HepG2 (cell line): Measurements from ENCODE around the gene MYRIP. TPM values are rescaled to one million over a fixed set of nuclear protein-coding genes. Genes with fewer than 3 reads are reported as not detected.

Experiments
- FOXK1 ChIP-seq: sonication (generic); formaldehyde crosslinking; IDR thresholded peaks from 2 replicates; pipeline ENCODE4 v1.4.0; 2020; ENCODE audit warnings: low read depth, missing genetic modification reagents, borderline replicate concordance
- polyA plus RNA-seq, 8 experiments: library from polyadenylated mRNA; depleted of rRNA in 3 of 8; stranded (reverse) in 7 of 8; unstranded in 1 of 8; fragments of >200 nt; fragmentation: Illumina TruSeq in 4 of 8; extraction: Trizol in 4 of 8; gene quantifications; 2 replicates each; pipeline versions ENCODE4 v1.2.1 to v1.2.3, GENCODE V29; 2011 to 2016; ENCODE audit warnings: low read depth in 4 of 8, missing spikeins in 1 of 8, mixed read lengths in 1 of 8; ENCODE audit not compliant: insufficient read depth in 1 of 8
- total RNA-seq, 5 experiments: library from RNA; depleted of rRNA; stranded (reverse); fragments of >200 nt; fragmentation: Illumina TruSeq; extraction: Trizol; gene quantifications; 2 replicates each; pipeline ENCODE4 v1.2.3, GENCODE V29; 2016; ENCODE audit warnings: low read depth in 1 of 5
- TF ChIP-seq, protein P1 (sequence below): sonication (generic); formaldehyde crosslinking; IDR thresholded peaks from 2 replicates; pipeline ENCODE4 v1.4.0; 2020; ENCODE audit warnings: mild to moderate bottlenecking, missing genetic modification reagents

The MYRIP gene
- total and polyA plus RNA-seq, 2 of the 13 experiments (the other 11 are each of a cell fraction or from before 2014, with no cell fraction given) = 0.64 to 0.84 TPM

DNA sequence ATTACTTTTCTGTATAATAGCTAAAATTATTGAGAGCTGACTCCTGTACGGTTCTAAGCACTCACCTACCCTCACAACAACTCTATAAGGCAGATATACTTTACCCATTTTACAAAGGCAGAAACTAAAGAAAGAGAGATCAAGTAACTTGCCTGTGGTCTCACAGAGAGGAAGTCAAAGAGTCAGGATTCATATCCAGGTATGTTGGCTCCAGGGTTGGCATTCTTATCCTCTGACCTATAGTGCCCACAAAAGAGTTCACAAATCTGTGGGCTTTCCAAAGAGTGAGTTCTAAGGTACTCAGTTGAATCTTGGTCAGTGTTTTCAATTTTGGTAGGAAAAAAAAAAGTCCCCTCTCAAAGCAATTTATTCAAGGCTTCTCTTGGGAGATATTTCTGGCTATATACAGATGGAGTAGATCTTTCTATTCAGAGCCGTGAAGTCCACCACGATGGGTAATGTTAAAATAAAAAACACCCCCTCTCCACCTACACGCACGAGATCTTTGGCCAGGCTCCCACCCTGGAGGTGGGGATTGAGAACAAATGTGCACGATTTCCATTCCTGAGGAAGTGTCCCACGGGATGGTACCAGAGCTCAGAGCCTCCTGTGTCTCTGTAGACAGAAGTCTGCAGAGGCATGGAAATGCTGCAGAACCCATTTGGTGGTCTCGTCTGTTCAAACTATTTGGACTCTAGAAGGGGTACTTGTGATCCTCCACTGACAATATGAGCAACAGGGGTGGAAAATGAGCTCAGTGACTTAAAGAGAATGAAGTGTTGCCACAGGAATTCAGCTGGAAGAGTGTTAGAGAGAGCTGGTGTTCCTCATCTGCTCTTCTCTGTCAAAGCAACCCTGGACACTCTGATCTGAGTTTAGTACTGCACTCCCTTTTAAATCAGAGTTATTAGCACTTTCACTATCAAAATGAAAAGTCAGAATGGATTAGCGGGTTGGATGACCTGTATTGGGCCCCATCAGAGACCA lies 288.0 kb downstream of the MYRIP start (continued):
- TF ChIP-seq, protein P1, sequence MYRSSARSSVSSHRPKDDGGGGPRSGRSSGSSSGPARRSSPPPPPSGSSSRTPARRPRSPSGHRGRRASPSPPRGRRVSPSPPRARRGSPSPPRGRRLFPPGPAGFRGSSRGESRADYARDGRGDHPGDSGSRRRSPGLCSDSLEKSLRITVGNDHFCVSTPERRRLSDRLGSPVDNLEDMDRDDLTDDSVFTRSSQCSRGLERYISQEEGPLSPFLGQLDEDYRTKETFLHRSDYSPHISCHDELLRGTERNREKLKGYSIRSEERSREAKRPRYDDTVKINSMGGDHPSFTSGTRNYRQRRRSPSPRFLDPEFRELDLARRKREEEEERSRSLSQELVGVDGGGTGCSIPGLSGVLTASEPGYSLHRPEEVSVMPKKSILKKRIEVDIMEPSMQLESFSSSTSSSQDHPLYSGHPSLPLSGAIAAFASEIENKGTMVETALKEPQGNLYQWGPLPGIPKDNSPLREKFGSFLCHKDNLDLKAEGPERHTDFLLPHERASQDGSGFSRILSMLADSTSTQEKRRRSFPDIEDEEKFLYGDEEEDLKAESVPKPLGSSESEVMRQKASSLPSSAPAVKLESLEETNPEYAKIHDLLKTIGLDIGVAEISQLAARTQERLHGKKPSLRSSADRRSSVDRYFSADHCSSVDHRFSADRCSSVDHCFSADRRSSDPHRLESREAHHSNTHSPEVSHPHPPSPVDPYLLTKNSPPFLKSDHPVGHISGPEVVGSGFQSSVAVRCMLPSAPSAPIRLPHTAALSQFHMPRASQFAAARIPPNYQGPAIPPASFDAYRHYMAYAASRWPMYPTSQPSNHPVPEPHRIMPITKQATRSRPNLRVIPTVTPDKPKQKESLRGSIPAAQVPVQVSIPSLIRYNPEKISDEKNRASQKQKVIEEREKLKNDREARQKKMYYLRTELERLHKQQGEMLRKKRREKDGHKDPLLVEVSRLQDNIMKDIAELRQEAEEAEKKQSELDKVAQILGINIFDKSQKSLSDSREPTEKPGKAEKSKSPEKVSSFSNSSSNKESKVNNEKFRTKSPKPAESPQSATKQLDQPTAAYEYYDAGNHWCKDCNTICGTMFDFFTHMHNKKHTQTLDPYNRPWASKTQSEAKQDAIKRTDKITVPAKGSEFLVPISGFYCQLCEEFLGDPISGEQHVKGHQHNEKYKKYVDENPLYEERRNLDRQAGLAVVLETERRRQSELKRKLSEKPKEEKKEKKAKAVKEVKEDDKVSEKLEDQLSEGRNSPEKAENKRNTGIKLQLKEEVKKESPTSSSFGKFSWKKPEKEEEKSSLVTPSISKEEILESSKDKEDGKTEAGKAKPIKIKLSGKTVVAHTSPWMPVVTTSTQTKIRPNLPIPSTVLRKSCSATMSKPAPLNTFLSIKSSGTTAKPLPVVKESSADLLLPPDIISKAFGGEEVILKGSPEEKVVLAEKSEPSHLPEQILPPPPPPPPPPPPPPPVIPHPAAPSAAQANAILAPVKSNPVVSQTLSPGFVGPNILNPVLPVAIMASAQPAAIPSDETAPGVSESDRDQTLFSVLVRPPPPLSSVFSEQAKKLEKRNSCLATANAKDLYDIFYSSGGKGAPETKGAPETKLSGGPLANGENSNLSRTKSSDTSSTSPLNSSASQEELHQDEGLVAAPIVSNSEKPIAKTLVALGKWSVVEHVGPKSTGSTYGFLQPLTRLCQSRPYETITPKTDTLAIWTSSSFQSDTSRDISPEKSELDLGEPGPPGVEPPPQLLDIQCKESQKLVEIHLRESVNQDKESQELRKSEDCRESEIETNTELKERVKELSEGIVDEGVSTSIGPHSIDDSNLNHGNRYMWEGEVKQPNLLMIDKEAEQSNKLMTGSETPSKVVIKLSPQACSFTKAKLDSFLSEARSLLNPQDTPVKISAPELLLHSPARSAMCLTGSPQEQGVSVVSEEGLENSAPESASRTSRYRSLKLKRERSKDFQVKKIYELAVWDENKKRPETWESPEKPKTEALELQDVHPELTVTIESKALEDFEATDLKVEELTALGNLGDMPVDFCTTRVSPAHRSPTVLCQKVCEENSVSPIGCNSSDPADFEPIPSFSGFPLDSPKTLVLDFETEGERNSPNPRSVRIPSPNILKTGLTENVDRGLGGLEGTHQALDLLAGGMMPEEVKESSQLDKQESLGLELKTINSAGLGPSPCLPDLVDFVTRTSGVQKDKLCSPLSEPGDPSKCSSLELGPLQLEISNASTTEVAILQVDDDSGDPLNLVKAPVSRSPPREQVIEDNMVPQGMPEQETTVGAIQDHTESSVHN (CRISPR knock-in tag) = no peak
- no peak for TF ChIP-seq FOXK1 (CRISPR knock-in tag)
